ENCODE data around the gene CAPNS1. TPM values are rescaled to one million over a fixed set of nuclear protein-coding genes. Genes with fewer than 3 reads are reported as not detected.

CAPNS1 gene
- total RNA-seq: 100 to 1,000 TPM; 167 to 177 TPM
- polyA plus RNA-seq (2013, experiment 1 of 2): 409 TPM
- 397 TPM for polyA plus RNA-seq (2013, experiment 2 of 2)
- 24.3 to 158 (median 96.3) reads per million in 172 experiments for total RNA-seq

DNA sequence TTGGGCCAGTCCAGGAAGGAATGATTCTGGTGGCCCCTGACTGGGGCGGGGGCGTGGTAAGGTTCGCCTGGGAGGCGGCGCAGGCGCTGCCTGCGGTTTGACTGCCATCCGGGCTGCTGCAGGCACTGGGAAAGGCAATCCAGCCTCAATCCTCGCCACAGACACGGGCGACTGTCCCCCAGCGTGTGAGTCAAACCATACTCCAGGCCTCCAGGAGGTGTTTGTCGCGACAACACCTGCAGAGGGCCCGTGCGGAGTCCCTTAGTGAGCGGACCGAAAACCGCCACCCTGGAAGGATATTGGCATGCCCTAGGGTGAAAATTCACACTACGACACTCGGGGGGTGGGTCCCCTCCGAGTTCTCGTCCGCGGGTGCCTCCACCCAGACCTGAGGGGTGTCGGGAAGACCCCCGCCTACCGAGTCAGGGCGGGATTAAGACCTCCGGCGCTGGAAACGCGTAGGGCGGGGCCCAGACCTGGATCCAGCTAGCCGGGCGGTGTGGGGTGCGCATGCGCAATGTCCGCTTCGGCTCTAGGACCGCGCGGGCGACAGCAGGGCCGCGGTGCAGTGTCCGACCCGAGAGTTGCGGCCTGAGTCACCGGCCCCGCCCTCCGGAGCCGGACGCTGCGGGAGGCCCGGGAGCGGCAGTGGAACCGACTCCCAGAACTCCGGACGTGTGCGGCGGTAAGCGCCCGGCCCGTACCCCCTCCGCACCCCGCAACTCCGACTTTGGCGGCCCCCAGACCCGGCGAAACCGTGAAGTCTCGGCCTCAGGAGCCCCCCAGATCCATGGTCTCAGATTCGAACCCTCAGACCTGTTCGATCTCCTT is at the start of gene CAPNS1:
CAPNS1 (plus strand) TSS at position 594 of the 831 bp plus-strand sequence. CDS start 946 bp downstream, outside the sequence.
- H3K4me3 Mint-ChIP-seq: peak within 1 kb of the TSS; percentile 89
- peak; percentile 63 for ATAC-seq (ENCODE audit: poor library complexity)
- intact Hi-C loops (cut with DNase I, micrococcal nuclease): loop anchor here (1.0 to 5.0 kb wide), 5 partner anchors 11 to 85 kb away; partner anchors contain the start of genes TBCB (in 1 of the 2), THAP8 (in 1 of the 2), WDR62 (in 1 of the 2) and ZNF565 (in 1 of the 2)
- H3K27me3 Mint-ChIP-seq: no peaks in the 10 kb centered on the region
- H3K9me3 ChIP-seq (ENCODE audit: control insufficient read depth in 1 of 2, insufficient read depth in 1 of 2, low read length in 2 of 2): no peaks in the 10 kb centered on the region
- ChIA-PET CTCF (interaction anchor here (1.6 to 2.0 kb wide), 2 partner anchors 12 to 75 kb away, joined by 7 to 15 read pairs; partner anchors contain the start of genes ZNF146 and ZNF565), POLR2A (interaction anchor here (0.7 to 2.0 kb wide), 6 partner anchors 10 to 187 kb away, joined by 3 to 44 read pairs (median 5); partner anchors contain the start of genes POLR2I, TBCB, ZNF146 and ZNF565)
- H3K9me3 Mint-ChIP-seq: no peaks in the 10 kb centered on the region
- H3K4me3 ChIP-seq (ENCODE audit: low read length): peak within 1 kb of the TSS; percentile 97
- TF ChIP-seq, protein P1, sequence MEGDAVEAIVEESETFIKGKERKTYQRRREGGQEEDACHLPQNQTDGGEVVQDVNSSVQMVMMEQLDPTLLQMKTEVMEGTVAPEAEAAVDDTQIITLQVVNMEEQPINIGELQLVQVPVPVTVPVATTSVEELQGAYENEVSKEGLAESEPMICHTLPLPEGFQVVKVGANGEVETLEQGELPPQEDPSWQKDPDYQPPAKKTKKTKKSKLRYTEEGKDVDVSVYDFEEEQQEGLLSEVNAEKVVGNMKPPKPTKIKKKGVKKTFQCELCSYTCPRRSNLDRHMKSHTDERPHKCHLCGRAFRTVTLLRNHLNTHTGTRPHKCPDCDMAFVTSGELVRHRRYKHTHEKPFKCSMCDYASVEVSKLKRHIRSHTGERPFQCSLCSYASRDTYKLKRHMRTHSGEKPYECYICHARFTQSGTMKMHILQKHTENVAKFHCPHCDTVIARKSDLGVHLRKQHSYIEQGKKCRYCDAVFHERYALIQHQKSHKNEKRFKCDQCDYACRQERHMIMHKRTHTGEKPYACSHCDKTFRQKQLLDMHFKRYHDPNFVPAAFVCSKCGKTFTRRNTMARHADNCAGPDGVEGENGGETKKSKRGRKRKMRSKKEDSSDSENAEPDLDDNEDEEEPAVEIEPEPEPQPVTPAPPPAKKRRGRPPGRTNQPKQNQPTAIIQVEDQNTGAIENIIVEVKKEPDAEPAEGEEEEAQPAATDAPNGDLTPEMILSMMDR (IDR thresholded peaks at IDR 0.05): no peak
- H3K4me1 Mint-ChIP-seq (ENCODE audit: low read depth): peaks cover 22% of the 10 kb centered on the region
- H3K36me3 Mint-ChIP-seq (ENCODE audit: low read depth): peaks cover 41% of the 10 kb centered on the region
- H3K27ac Mint-ChIP-seq: peak within 1 kb of the TSS; percentile 60
- no peaks in the 10 kb centered on the region for H3K27me3 ChIP-seq (ENCODE audit: control insufficient read depth in 1 of 2, insufficient read depth in 2 of 2, low read length in 2 of 2)
- H3K27ac ChIP-seq (ENCODE audit: low read depth in 1 of 2, low read length in 2 of 2): peak within 1 kb of the TSS; percentile 76 to 80
- H3K4me1 ChIP-seq (ENCODE audit: insufficient read depth, low read length): peaks cover 25% of the 10 kb centered on the region
- peaks cover 21% of the 10 kb centered on the region for H3K36me3 ChIP-seq (ENCODE audit: insufficient read depth, low read length)
- peak; percentile 82 to 95 (median 88) for DNase-seq

DNA sequence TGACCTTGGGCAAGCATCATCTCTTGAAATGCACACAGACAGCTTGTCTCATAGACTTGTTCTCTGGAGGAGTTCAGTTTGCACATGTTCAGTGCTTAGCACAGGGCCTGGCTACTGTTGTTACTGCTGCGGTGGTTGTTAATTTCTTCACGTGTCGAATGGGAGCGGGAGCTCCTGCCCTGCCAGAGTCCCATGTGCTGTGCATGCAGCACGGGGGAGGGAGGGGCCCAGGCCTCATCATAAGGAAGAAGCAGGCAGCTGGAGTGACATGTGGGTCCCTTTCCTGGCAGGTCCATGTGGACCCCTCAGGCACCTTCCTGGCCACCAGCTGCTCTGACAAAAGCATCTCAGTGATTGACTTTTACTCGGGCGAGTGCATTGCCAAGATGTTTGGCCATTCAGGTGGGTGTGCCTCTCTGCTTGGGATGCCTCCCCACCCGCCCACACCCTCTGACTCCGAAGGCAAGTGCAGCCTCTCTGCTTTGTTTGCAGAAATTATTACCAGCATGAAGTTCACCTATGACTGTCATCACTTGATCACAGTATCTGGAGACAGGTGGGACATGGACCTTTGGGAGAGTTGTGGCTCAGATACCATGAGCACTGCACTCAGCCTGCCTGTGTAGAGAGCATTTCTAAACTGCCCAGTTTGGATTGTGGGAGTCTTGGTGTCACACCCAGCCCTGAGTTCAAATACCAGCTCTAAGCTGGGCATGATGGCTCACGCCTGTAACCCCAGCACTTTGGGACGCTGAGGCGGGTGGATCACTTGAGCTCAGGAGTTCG is 48.8 kb upstream of the CAPNS1 start:
- POLR2A ChIA-PET: no interaction called here
- no peaks in the 10 kb centered on the region for H3K27me3 ChIP-seq (ENCODE audit: control insufficient read depth in 1 of 2, insufficient read depth in 2 of 2, low read length in 2 of 2)
- CTCF ChIA-PET: no interaction called here
- Mint-ChIP-seq H3K36me3 (ENCODE audit: low read depth) (no peaks in the 10 kb centered on the region), H3K27me3 (no peaks in the 10 kb centered on the region), H3K4me1 (ENCODE audit: low read depth) (no peaks in the 10 kb centered on the region), H3K27ac (no peak overlapping the region), H3K9me3 (no peaks in the 10 kb centered on the region), H3K4me3 (no peak overlapping the region)
- peaks cover 2% of the 10 kb centered on the region for H3K36me3 ChIP-seq (ENCODE audit: insufficient read depth, low read length)
- DNase-seq: no peak
- no peak overlapping the region for H3K4me3 ChIP-seq (ENCODE audit: low read length)
- no peaks in the 10 kb centered on the region for H3K4me1 ChIP-seq (ENCODE audit: insufficient read depth, low read length)
- no peak for ATAC-seq (ENCODE audit: poor library complexity)
- no peak overlapping the region for H3K27ac ChIP-seq (ENCODE audit: low read depth in 1 of 2, low read length in 2 of 2)
- TF ChIP-seq, protein P1 (IDR thresholded peaks at IDR 0.05): no peak
- no peaks in the 10 kb centered on the region for H3K9me3 ChIP-seq (ENCODE audit: control insufficient read depth in 1 of 2, insufficient read depth in 1 of 2, low read length in 2 of 2)
- intact Hi-C loops (cut with DNase I, micrococcal nuclease): no loop called here

DNA sequence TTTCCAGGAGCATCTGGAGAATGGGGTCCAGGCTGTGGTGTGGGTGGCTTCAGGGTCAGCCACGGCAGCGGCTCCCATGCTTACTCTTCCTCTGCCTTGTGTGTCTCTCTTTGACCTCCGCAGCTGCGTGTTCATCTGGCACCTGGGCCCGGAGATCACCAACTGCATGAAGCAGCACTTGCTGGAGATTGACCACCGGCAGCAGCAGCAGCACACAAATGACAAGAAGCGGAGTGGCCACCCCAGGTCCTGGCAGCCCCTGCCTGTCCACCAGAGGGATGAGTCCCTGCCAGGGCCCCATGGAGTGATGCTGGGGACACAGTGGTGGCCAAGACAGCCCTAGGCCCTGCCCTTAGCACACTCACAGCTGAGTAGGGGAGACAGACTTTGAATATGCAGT is 47.3 kb upstream of the CAPNS1 start:
- ChIA-PET CTCF (no interaction called here), POLR2A (no interaction called here)
- Mint-ChIP-seq H3K27ac (no peak overlapping the region), H3K27me3 (no peaks in the 10 kb centered on the region), H3K4me1 (ENCODE audit: low read depth) (no peaks in the 10 kb centered on the region), H3K9me3 (no peaks in the 10 kb centered on the region), H3K36me3 (ENCODE audit: low read depth) (no peaks in the 10 kb centered on the region), H3K4me3 (no peak overlapping the region)
- Histone ChIP-seq H3K36me3 (ENCODE audit: insufficient read depth, low read length) (peaks cover 2% of the 10 kb centered on the region), H3K27me3 (ENCODE audit: control insufficient read depth in 1 of 2, insufficient read depth in 2 of 2, low read length in 2 of 2) (no peaks in the 10 kb centered on the region), H3K4me1 (ENCODE audit: insufficient read depth, low read length) (no peaks in the 10 kb centered on the region), H3K9me3 (ENCODE audit: control insufficient read depth in 1 of 2, insufficient read depth in 1 of 2, low read length in 2 of 2) (no peaks in the 10 kb centered on the region), H3K27ac (ENCODE audit: low read depth in 1 of 2, low read length in 2 of 2) (no peak overlapping the region), H3K4me3 (ENCODE audit: low read length) (no peak overlapping the region)
- DNase-seq (no peak), ATAC-seq (ENCODE audit: poor library complexity) (no peak)
- TF ChIP-seq, protein P1 (IDR thresholded peaks at IDR 0.05): no peak
- intact Hi-C loops (cut with DNase I, micrococcal nuclease): no loop called here

Data from CD4-positive, alpha-beta T cell (primary cell).